Breast epithelium (tissue), 4 donors: ENCODE results near the gene CD2BP2. TPM values are rescaled to one million over a fixed set of nuclear protein-coding genes. Genes with fewer than 3 reads are reported as not detected.
"Not testable (repeated sequence)": the region's sequence is repeated elsewhere in the genome, so short reads cannot be mapped to it uniquely, and the experiment has no call there.

ENCODE experiments used
- DNase-seq, 2 donors: peaks; one replicate each; pipeline ENCODE4 v3.0.0-alpha.2; 2019; ENCODE audit warnings: low spot score in 2 of 2
- H3K27ac ChIP-seq, 2 donors: fragments of 200-600 bp; sonication (generic) in 1 of 2; one replicate each; pipeline ENCODE4 v1.5.1; 2016 to 2019; ENCODE audit warnings: mild to moderate bottlenecking in 1 of 2
- H3K27me3 ChIP-seq, 2 donors: fragments of 200-600 bp; sonication (generic) in 1 of 2; one replicate each; pipeline versions ENCODE4 v1.5.1 to v1.6.0; 2017 to 2019; ENCODE audit warnings: control low read depth in 1 of 2, mild to moderate bottlenecking in 1 of 2
- H3K36me3 ChIP-seq: fragments of 200-600 bp; one replicate; pipeline ENCODE4 v1.5.1; 2019
- H3K4me1 ChIP-seq, 2 donors: fragments of 200-600 bp; sonication (generic); one replicate each; pipeline ENCODE4 v1.5.1; 2016 to 2019; ENCODE audit warnings: control low read depth in 1 of 2
- H3K4me3 ChIP-seq, 3 donors: fragments of 200-600 bp; sonication (generic); 1 replicate in 2 of 3; 2 replicates in 1 of 3; pipeline ENCODE4 v1.5.1; 2016 to 2019; ENCODE audit warnings: mild to moderate bottlenecking in 3 of 3, moderate library complexity in 2 of 3
- H3K9me3 ChIP-seq, 2 donors: fragments of 200-600 bp; sonication (generic) in 1 of 2; one replicate each; pipeline ENCODE4 v1.5.1; 2016 to 2019; ENCODE audit warnings: control low read depth in 1 of 2
- POLR2A ChIP-seq: fragments of 450-650 bp; IDR thresholded peaks from one replicate; pipeline ENCODE4 v1.6.1; 2016; ENCODE audit warnings: antibody characterized with exemption, mild to moderate bottlenecking, moderate library complexity
- POLR2AphosphoS5 ChIP-seq, 3 donors: sonication (generic); formaldehyde crosslinking; IDR thresholded peaks; one replicate each; pipeline ENCODE4 v1.6.1; 2017; ENCODE audit warnings: antibody characterized with exemption in 3 of 3
- intact Hi-C: fragments of 100-400 bp; cut with DNase I; formaldehyde crosslinking; loops from one replicate; pipeline ENCODE4 v1.15.1; 2023; ENCODE audit warnings: low total_unique reads
- total RNA-seq, 3 donors: library from RNA; depleted of rRNA; stranded (reverse); fragments of >200 nt; gene quantifications; one replicate each; pipeline ENCODE4 v1.1.0, GENCODE V29; 2016
- TF ChIP-seq, protein P1 (sequence below), 3 donors: fragments of 450-650 bp; IDR thresholded peaks; one replicate each; pipeline ENCODE4 v1.5.1; 2016 to 2017; ENCODE audit warnings: antibody characterized with exemption in 3 of 3, mild to moderate bottlenecking in 3 of 3, moderate library complexity in 3 of 3

The CD2BP2 gene
- total RNA-seq, 3 donors from 2014 or later: 26.2 to 47.2 (median 38.3) TPM

GRCh38 chr16:30335598-30336474, 19.3 kb downstream of the CD2BP2 start:
- H3K27me3 ChIP-seq: no peaks in the 10 kb centered on the region
- intact Hi-C loops: no loop called here

GRCh38 chr16:30335028-30335597, 20.0 kb downstream of the CD2BP2 start:
- TF ChIP-seq POLR2AphosphoS5 (IDR thresholded peaks at IDR 0.05): peak in 2 of 3 donors; percentile 57 to 63
- TF ChIP-seq POLR2A: peak; percentile 14
- H3K9me3 ChIP-seq, H3K4me1 ChIP-seq, H3K36me3 ChIP-seq, intact Hi-C loops, H3K27me3 ChIP-seq: not testable (repeated sequence)
- peak; percentile 76 to 80 for DNase-seq
- peak overlapping the region; percentile 94 for H3K27ac ChIP-seq
- H3K4me3 ChIP-seq: peak overlapping the region; percentile 69 to 79 (median 77)

More at GRCh38 chr16:30335598-30336474, 19.3 kb downstream of the CD2BP2 start:
- Histone ChIP-seq H3K4me3 (peak overlapping the region; percentile 69 to 79 (median 77)), H3K27ac (peak overlapping the region; percentile 94), H3K9me3 (no peaks in the 10 kb centered on the region), H3K4me1 (peaks cover 0 to 6% of the 10 kb centered on the region in 2 donors), H3K36me3 (no peaks in the 10 kb centered on the region)
- DNase-seq: no peak
- TF ChIP-seq, protein P1, sequence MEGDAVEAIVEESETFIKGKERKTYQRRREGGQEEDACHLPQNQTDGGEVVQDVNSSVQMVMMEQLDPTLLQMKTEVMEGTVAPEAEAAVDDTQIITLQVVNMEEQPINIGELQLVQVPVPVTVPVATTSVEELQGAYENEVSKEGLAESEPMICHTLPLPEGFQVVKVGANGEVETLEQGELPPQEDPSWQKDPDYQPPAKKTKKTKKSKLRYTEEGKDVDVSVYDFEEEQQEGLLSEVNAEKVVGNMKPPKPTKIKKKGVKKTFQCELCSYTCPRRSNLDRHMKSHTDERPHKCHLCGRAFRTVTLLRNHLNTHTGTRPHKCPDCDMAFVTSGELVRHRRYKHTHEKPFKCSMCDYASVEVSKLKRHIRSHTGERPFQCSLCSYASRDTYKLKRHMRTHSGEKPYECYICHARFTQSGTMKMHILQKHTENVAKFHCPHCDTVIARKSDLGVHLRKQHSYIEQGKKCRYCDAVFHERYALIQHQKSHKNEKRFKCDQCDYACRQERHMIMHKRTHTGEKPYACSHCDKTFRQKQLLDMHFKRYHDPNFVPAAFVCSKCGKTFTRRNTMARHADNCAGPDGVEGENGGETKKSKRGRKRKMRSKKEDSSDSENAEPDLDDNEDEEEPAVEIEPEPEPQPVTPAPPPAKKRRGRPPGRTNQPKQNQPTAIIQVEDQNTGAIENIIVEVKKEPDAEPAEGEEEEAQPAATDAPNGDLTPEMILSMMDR (IDR thresholded peaks at IDR 0.05): no peak
- TF ChIP-seq POLR2A: no peak
- no peak for TF ChIP-seq POLR2AphosphoS5 (IDR thresholded peaks at IDR 0.05)

DNA sequence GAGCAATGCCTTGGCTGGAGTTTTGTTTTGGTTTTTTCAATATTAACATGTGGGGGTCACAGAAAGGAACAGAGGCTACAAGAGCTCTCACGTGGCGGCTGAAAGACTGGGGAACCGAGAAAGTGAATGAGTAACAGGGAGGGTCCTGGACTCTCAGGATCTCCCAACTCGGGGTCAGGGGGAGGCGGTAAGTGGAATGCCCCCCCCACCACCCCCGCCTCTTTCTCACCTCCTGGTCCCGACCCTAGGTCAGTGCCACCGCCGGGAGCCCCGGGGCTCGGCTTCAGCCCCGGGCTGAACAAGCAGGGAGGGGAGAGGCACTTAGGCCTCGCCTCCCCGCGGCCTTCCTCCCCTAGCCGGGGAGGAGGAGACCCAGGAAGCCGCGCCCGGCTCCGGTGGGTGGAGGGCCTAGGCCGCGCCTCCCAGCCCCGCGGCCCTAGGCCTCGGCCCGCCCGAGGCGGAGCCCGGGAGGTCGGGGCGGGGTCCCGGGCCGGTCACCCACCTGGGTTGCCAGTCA, 20.6 kb downstream of the CD2BP2 start:
- intact Hi-C loops, H3K27me3 ChIP-seq, H3K36me3 ChIP-seq, H3K9me3 ChIP-seq, H3K4me1 ChIP-seq: not testable (repeated sequence)
- Histone ChIP-seq H3K4me3 (peak overlapping the region; percentile 69 to 79 (median 77)), H3K27ac (peak overlapping the region; percentile 94)
- peak in 1 of 2 donors; percentile 69 for DNase-seq

DNA sequence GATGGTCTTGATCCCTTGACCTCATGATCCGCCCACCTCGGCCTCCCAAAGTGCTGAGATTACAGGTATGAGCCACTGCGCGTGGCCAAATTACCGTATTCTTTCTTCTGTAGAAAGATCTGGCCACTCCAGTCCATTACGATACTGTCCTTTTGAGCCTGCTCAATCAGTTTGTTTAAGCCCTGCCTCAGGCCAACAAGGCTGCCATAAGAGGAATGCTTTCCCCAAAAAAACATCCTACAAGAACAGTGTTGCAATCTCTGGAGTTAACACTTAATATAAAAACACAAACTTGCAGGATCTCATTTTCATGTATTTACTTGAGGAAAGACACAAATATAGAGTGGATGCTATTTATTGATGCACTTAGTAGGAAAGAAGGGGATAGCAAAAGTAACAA, 30.9 kb downstream of the CD2BP2 start:
- H3K4me3 ChIP-seq, H3K4me1 ChIP-seq, intact Hi-C loops, H3K9me3 ChIP-seq, DNase-seq, H3K36me3 ChIP-seq, H3K27ac ChIP-seq, H3K27me3 ChIP-seq: not testable (repeated sequence)

DNA sequence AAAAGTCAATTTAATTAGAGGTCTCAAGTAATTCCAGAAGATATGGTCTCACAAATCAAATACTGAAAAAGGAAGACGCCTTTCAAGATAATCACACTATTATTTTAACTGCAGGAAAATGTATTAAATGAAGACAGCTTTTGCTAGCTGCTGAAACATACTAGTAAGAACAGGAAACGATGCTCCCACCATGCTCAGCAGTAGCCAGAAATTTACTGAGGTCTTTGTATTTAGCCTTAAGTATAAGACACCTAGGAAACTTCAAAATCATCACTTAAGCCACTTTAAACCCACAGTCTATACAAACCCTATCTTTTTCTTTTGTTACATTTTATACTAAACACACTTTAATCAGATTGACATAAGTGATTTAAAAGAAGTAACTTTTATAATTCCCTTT, 36.5 kb downstream of the CD2BP2 start:
- H3K4me3 ChIP-seq, H3K9me3 ChIP-seq, H3K27ac ChIP-seq, H3K36me3 ChIP-seq, H3K27me3 ChIP-seq, DNase-seq, H3K4me1 ChIP-seq, intact Hi-C loops: not testable (repeated sequence)

- intact Hi-C loops, H3K27ac ChIP-seq, H3K27me3 ChIP-seq, H3K9me3 ChIP-seq, H3K4me1 ChIP-seq, DNase-seq, H3K36me3 ChIP-seq, H3K4me3 ChIP-seq: not testable (repeated sequence)
Observed at GRCh38 chr16:30310937-30311336, 44.2 kb downstream of the CD2BP2 start.

- H3K4me3 ChIP-seq, DNase-seq, H3K4me1 ChIP-seq, intact Hi-C loops, H3K27me3 ChIP-seq, H3K36me3 ChIP-seq, H3K9me3 ChIP-seq, H3K27ac ChIP-seq: not testable (repeated sequence)
Observed at GRCh38 chr16:30309255-30309654, 45.9 kb downstream of the CD2BP2 start.

Other genes with a start within 250 kb of the CD2BP2 start
- 1 to 10 TPM; 1.6 to 7.3 (median 2.0) TPM for gene GDPD3, start 241.8 kb downstream of the CD2BP2 start, total RNA-seq
- 10 to 100 TPM; 46.5 to 82.1 (median 67.5) TPM for gene MAPK3, start 232.1 kb downstream of the CD2BP2 start, total RNA-seq
- 10 to 100 TPM; 24.4 to 30.9 (median 24.9) TPM for gene CORO1A, start 171.7 kb downstream of the CD2BP2 start, total RNA-seq
- gene BOLA2B, start 161.6 kb downstream of the CD2BP2 start, total RNA-seq: 100 to 1,000 TPM; 125 to 267 (median 258) TPM
- 10 to 100 TPM; 27.4 to 59.0 (median 34.7) TPM for gene SLX1A, start 161.4 kb downstream of the CD2BP2 start, total RNA-seq
- 10 to 100 TPM; 12.3 to 27.0 (median 15.7) TPM for gene SULT1A3, start 156.1 kb downstream of the CD2BP2 start, total RNA-seq
- gene NPIPB13, start 106.8 kb downstream of the CD2BP2 start, total RNA-seq: 10 to 100 TPM in 2 of 3 donors, 1 to 10 TPM in 1; 5.9 to 14.0 (median 10.2) TPM
- 10 to 100 TPM; 19.0 to 22.2 (median 21.0) TPM for gene TBC1D10B, start 15.2 kb upstream of the CD2BP2 start, total RNA-seq
- gene MYL11, start 19.5 kb upstream of the CD2BP2 start, total RNA-seq: not detected
- gene SEPTIN1, start 27.3 kb upstream of the CD2BP2 start, total RNA-seq: 1 to 10 TPM; 1.3 to 4.6 (median 2.7) TPM
- 1 to 10 TPM; 4.8 to 9.5 (median 6.2) TPM for gene ZNF48, start 40.1 kb upstream of the CD2BP2 start, total RNA-seq
- gene ZNF771, start 52.3 kb upstream of the CD2BP2 start, total RNA-seq: 10 to 100 TPM; 21.1 to 29.2 (median 22.2) TPM
- gene DCTPP1, start 74.7 kb upstream of the CD2BP2 start, total RNA-seq: 10 to 100 TPM; 11.2 to 25.6 (median 20.1) TPM
- 10 to 100 TPM; 28.8 to 44.5 (median 40.6) TPM for gene SEPHS2, start 90.6 kb upstream of the CD2BP2 start, total RNA-seq
- gene ITGAL, start 117.4 kb upstream of the CD2BP2 start, total RNA-seq: 1 to 10 TPM; 2.3 to 5.7 (median 2.4) TPM
- 10 to 100 TPM; 23.3 to 33.2 (median 29.8) TPM for gene ZNF768, start 171.3 kb upstream of the CD2BP2 start, total RNA-seq
- gene ZNF747, start 179.6 kb upstream of the CD2BP2 start, total RNA-seq: 10 to 100 TPM; 10.7 to 14.7 (median 13.2) TPM
- gene ZNF764, start 203.1 kb upstream of the CD2BP2 start, total RNA-seq: 1 to 10 TPM; 4.0 to 8.2 (median 7.5) TPM
- 10 to 100 TPM; 17.4 to 18.4 (median 18.4) TPM for gene ZNF688, start 216.4 kb upstream of the CD2BP2 start, total RNA-seq
- gene ZNF785, start 230.4 kb upstream of the CD2BP2 start, total RNA-seq: 10 to 100 TPM in 2 of 3 donors, 1 to 10 TPM in 1; 6.7 to 14.4 (median 12.0) TPM